ENCODE data around the gene ADGRD2. TPM values are rescaled to one million over a fixed set of nuclear protein-coding genes. Genes with fewer than 3 reads are reported as not detected.

ADGRD2 gene
- total and polyA plus RNA-seq, 9 of the 15 experiments (the other 6 are each of a cell fraction or from before 2014, with no cell fraction given) = not detected

- TF ChIP-seq PRDM10 (IDR thresholded peaks at IDR 0.05; ENCODE audit: partially characterized antibody) = no peak
Observed at GRCh38 chr9:124477211-124477647, 27.0 kb downstream of the ADGRD2 start (continued).

GRCh38 chr9:124477648-124478285, 27.5 kb downstream of the ADGRD2 start:
- peak; percentile 36 for ATAC-seq
- Histone ChIP-seq H3K9ac (ENCODE audit: insufficient read depth in 1 of 2, low read depth in 2 of 2, low read length in 2 of 2) (peak overlapping the region in 1 of 2 experiments; percentile 64; a peak in 2 of 4 replicates), H3K4me2 (ENCODE audit: insufficient read depth, low read length) (peak overlapping the region; percentile 7; the same call in 1 of the 2 replicates), H3K4me3 (peak overlapping the region; percentile 18; the same call in 1 of the 2 replicates), H3K27me3 (ENCODE audit: control insufficient read depth in 2 of 2, insufficient read depth in 2 of 2, low read length in 2 of 2) (peaks cover 4 to 57% of the 10 kb centered on the region in 2 experiments; a peak in 4 of 5 replicates), H3K79me2 (ENCODE audit: control insufficient read depth, insufficient read depth, low read length) (no peaks in the 10 kb centered on the region), H3K4me1 (replicated peaks in 1 of 2; ENCODE audit: control insufficient read depth in 2 of 2, insufficient read depth in 2 of 2, low read length in 2 of 2) (peaks cover 0 to 57% of the 10 kb centered on the region in 2 experiments; a peak in 3 of 5 replicates), H3K9me1 (ENCODE audit: control insufficient read depth, insufficient read depth, low read length) (no peaks in the 10 kb centered on the region), H3K36me3 (ENCODE audit: control insufficient read depth, insufficient read depth, low read length) (no peaks in the 10 kb centered on the region), H3K9me3 (replicated peaks; ENCODE audit: control insufficient read depth, insufficient read depth, low read depth, low read length) (no peaks in the 10 kb centered on the region), H3K27ac (ENCODE audit: extremely low read depth, low read depth, low read length) (no peak overlapping the region), H4K20me1 (replicated peaks; ENCODE audit: control insufficient read depth, insufficient read depth, low read length) (peaks cover 16% of the 10 kb centered on the region), H2AFZ (ENCODE audit: low read depth, low read length) (no peak overlapping the region)
- ChIA-PET POLR2A (no interaction called here), CTCF (ENCODE audit: low intra/inter-chr PET ratio) (no interaction called here)
- in situ Hi-C loops (cut with MboI) = no loop called here
- WGBS (ENCODE audit: insufficient coverage, low coverage, missing lambda C conversion rate) = 3% methylated on average over 26 of the region's 53 CpGs
- no TSS peak for BruUV-seq (replicated peaks)
- FAIRE-seq = no peak
- intact Hi-C loops (cut with micrococcal nuclease) = no loop called here
- DNase-seq (ENCODE audit: extremely low read depth in 1 of 4, low spot score in 3 of 4) = peak in 3 of 4 experiments; percentile 44 to 81 (median 78)
- TF ChIP-seq ZNF764 (CRISPR knock-in tag; IDR thresholded peaks at IDR 0.05; ENCODE audit: low read depth) = no peak
- no peak for TF ChIP-seq CEBPG (CRISPR knock-in tag; IDR thresholded peaks at IDR 0.05)
- no peak for TF ChIP-seq CEBPG (tag; conservative IDR thresholded peaks at IDR 0.05 in 1 of 2, IDR thresholded peaks at IDR 0.05 in 1 of 2)
- peak; percentile 13; the same call in 1 of the 2 replicates for TF ChIP-seq CHD2 (IDR thresholded peaks at IDR 0.05; ENCODE audit: low read depth, low read length)
- TF ChIP-seq ZZZ3 (IDR thresholded peaks at IDR 0.05) = no peak
- no peak for TF ChIP-seq GMEB1 (CRISPR knock-in tag; IDR thresholded peaks at IDR 0.05)
- TF ChIP-seq FUS (optimal IDR thresholded peaks at IDR 0.05; ENCODE audit: low read depth, low read length) = no peak
- no peak for TF ChIP-seq SIN3B (IDR thresholded peaks at IDR 0.05; ENCODE audit: low read depth)
- TF ChIP-seq SIX5 (IDR thresholded peaks at IDR 0.05; ENCODE audit: borderline replicate concordance in 1 of 2, insufficient read depth in 1 of 2, low read depth in 1 of 2, low read length in 2 of 2) = no peak
- TF ChIP-seq ILK (tag; IDR thresholded peaks at IDR 0.05; ENCODE audit: borderline replicate concordance, low read depth) = no peak
- TF ChIP-seq PRPF4 (IDR thresholded peaks at IDR 0.05; ENCODE audit: insufficient read depth, low read depth, low read length, poor library complexity, severe bottlenecking) = peak; percentile 70
- no peak for TF ChIP-seq ESRRB (CRISPR knock-in tag; IDR thresholded peaks at IDR 0.05; ENCODE audit: borderline replicate concordance)
- TF ChIP-seq TEAD2 (tag; IDR thresholded peaks at IDR 0.05) = no peak
- TF ChIP-seq FOXJ3 (CRISPR knock-in tag; IDR thresholded peaks at IDR 0.05) = no peak

Data from K562 (cell line).